KMS-11 (cell line): ENCODE results near the gene HDAC7.

Experiments
- H2AFZ ChIP-seq: fragments of 200-600 bp; sonication (generic); 2 replicates; pipeline ENCODE4 v1.6.1; 2016; ENCODE audit warnings: antibody characterized with exemption, mixed run types, low read depth
- H3K27ac ChIP-seq: fragments of 200-600 bp; sonication (generic); 2 replicates; pipeline ENCODE4 v1.6.1; 2016; ENCODE audit warnings: mild to moderate bottlenecking, mixed run types
- H3K27me3 ChIP-seq: fragments of 200-600 bp; sonication (generic); 2 replicates; pipeline ENCODE4 v1.6.1; 2017; ENCODE audit warnings: mild to moderate bottlenecking, low read depth, mixed run types, moderate library complexity; ENCODE audit not compliant: insufficient read depth
- H3K36me3 ChIP-seq: fragments of 200-600 bp; sonication (generic); 2 replicates; pipeline ENCODE4 v1.6.1; 2017; ENCODE audit warnings: mild to moderate bottlenecking, mixed run types; ENCODE audit not compliant: insufficient read depth
- H3K4me1 ChIP-seq: fragments of 200-600 bp; sonication (generic); 2 replicates; pipeline ENCODE4 v1.6.1; 2016; ENCODE audit warnings: mild to moderate bottlenecking, low read depth, mixed run types; ENCODE audit not compliant: poor library complexity, severe bottlenecking
- H3K4me2 ChIP-seq: fragments of 200-600 bp; sonication (generic); 2 replicates; pipeline ENCODE4 v1.7.0; 2016; ENCODE audit warnings: mild to moderate bottlenecking, mixed run types
- H3K4me3 ChIP-seq: fragments of 200-600 bp; sonication (generic); IDR thresholded peaks from 2 replicates; pipeline ENCODE4 v1.6.1; 2017; ENCODE audit warnings: low read depth, low read length, mixed read lengths; ENCODE audit not compliant: insufficient read depth
- H3K79me2 ChIP-seq: fragments of 200-600 bp; sonication (generic); 2 replicates; pipeline ENCODE4 v1.6.1; 2016; ENCODE audit warnings: low read depth, mixed run types; ENCODE audit not compliant: insufficient read depth
- H3K9ac ChIP-seq: fragments of 200-600 bp; sonication (generic); 2 replicates; pipeline ENCODE4 v1.6.1; 2016; ENCODE audit warnings: mild to moderate bottlenecking, mixed run types
- H4K20me1 ChIP-seq: fragments of 200-600 bp; sonication (generic); 2 replicates; pipeline ENCODE4 v1.6.1; 2016; ENCODE audit warnings: mild to moderate bottlenecking, mixed run types; ENCODE audit not compliant: insufficient read depth
- CTCF ChIP-seq: fragments of 200-600 bp; sonication (generic); conservative IDR thresholded peaks from 2 replicates; pipeline ENCODE4 v1.6.1; 2017; ENCODE audit warnings: low read depth, mild to moderate bottlenecking, antibody characterized with exemption, low read length, moderate library complexity, mixed read lengths

HDAC7 gene

GRCh38 chr12:47852096-47852571 is 32.4 kb upstream of the HDAC7 start:
- no peak for TF ChIP-seq CTCF
- Histone ChIP-seq H3K36me3 (no peaks in the 10 kb centered on the region), H4K20me1 (no peaks in the 10 kb centered on the region), H2AFZ (no peak overlapping the region), H3K9ac (no peak overlapping the region), H3K27me3 (no peaks in the 10 kb centered on the region), H3K4me2 (no peak overlapping the region), H3K4me3 (no peak overlapping the region), H3K27ac (no peak overlapping the region), H3K79me2 (no peaks in the 10 kb centered on the region), H3K4me1 (peaks cover 15% of the 10 kb centered on the region)

DNA sequence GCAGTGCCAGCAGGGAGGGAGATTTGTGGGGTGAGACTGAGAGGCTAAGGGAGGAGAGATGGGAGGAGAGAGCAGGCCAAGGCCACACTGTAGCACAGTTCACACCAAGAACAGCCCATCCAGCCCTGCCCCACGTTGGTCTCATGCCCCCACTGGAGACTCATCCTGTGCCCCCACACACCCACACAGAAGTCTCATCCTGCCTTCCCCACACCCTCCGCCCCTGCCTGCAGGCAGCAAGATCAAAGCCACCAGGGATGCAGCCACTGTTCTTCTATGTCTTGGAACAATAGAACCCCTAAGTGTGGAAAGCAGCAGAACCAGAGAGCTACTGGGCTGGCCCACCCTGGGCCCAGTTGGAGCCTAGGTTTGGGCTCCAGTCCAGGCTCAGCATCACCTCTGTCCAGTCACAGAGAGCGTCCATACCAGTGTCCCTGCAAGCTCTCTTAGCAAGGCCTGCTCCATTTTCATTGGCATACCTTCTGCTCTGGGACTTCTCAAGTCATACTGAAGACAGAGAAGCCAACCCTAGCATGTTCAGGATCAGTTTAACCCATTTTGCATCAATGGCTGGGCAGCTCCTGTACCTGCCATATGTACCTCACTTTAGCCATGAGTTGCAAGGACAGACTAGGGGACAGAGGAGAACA is 31.7 kb upstream of the HDAC7 start:
- H3K4me1 ChIP-seq: peaks cover 15% of the 10 kb centered on the region
- H3K4me3 ChIP-seq: no peak overlapping the region
- H3K4me2 ChIP-seq: no peak overlapping the region
- no peak overlapping the region for H3K9ac ChIP-seq
- H3K27me3 ChIP-seq: no peaks in the 10 kb centered on the region
- H3K36me3 ChIP-seq: no peaks in the 10 kb centered on the region
- no peak overlapping the region for H3K27ac ChIP-seq
- H4K20me1 ChIP-seq: no peaks in the 10 kb centered on the region
- H3K79me2 ChIP-seq: no peaks in the 10 kb centered on the region
- no peak overlapping the region for H2AFZ ChIP-seq
- no peak for TF ChIP-seq CTCF

- Histone ChIP-seq H3K27ac (no peak overlapping the region), H2AFZ (no peak overlapping the region), H3K9ac (no peak overlapping the region), H3K27me3 (no peaks in the 10 kb centered on the region), H4K20me1 (no peaks in the 10 kb centered on the region), H3K79me2 (no peaks in the 10 kb centered on the region), H3K4me3 (no peak overlapping the region), H3K4me2 (no peak overlapping the region; the same call in 1 of the 2 replicates), H3K4me1 (peaks cover 15% of the 10 kb centered on the region), H3K36me3 (no peaks in the 10 kb centered on the region)
- TF ChIP-seq CTCF: no peak
Observed at GRCh38 chr12:47850153-47851084, 30.7 kb upstream of the HDAC7 start.

DNA sequence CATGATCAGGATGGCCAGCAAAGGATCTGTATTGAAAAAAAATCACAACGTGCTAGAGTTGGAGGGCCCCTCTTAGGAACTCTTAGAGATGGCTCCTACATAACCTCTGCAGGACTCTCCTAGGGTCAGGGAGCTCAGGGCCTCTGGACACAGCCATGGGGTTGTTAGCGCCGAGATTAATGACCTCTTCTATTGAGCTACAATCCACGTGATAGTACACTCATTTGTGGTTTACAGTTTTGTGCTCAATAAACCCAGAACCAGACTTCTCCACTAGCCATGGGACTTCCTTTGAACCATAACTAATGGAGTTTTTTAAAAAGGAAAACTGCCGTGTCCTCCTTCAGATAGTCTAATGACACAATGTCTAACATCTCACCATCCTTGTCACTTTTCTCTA is 29.6 kb upstream of the HDAC7 start:
- Histone ChIP-seq H3K36me3 (no peaks in the 10 kb centered on the region), H3K4me3 (no peak overlapping the region), H3K9ac (no peak overlapping the region), H3K4me1 (peaks cover 15% of the 10 kb centered on the region), H3K27me3 (no peaks in the 10 kb centered on the region), H4K20me1 (no peaks in the 10 kb centered on the region), H3K79me2 (no peaks in the 10 kb centered on the region), H3K27ac (no peak overlapping the region), H3K4me2 (no peak overlapping the region), H2AFZ (no peak overlapping the region)
- TF ChIP-seq CTCF: no peak
